Measurements from ENCODE around the gene ARHGAP9.

The ARHGAP9 gene

DNA sequence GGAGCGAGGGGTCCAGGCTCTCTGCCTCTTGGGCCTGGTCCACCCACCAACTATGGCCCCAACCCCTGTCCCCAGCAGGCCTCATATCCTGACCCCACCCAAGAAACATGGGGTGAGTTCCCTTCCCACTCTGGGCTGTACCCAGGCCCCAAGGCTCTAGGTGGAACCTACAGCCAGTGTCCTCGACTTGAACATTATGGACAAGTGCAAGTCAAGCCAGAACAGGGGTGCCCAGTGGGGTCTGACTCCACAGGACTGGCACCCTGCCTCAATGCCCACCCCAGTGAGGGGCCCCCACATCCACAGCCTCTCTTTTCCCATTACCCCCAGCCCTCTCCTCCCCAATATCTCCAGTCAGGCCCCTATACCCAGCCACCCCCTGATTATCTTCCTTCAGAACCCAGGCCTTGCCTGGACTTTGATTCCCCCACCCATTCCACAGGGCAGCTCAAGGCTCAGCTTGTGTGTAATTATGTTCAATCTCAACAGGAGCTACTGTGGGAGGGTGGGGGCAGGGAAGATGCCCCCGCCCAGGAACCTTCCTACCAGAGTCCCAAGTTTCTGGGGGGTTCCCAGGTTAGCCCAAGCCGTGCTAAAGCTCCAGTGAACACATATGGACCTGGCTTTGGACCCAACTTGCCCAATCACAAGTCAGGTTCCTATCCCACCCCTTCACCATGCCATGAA lies 8.6 kb downstream of the ARHGAP9 start:
- no peak for DNase-seq

DNA sequence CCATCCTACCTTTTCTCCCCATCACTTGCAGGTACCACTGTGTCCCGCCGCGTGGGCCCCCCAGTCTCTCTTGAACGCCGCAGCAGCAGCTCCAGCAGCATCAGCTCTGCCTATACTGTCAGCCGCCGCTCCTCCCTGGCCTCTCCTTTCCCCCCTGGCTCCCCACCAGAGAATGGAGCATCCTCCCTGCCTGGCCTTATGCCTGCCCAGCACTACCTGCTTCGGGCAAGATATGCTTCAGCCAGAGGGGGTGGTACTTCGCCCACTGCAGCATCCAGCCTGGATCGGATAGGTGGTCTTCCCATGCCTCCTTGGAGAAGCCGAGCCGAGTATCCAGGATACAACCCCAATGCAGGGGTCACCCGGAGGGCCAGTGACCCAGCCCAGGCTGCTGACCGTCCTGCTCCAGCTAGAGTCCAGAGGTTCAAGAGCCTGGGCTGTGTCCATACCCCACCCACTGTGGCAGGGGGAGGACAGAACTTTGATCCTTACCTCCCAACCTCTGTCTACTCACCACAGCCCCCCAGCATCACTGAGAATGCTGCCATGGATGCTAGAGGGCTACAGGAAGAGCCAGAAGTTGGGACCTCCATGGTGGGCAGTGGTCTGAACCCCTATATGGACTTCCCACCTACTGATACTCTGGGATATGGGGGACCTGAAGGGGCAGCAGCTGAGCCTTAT lies 9.2 kb downstream of the ARHGAP9 start:
- no peak for DNase-seq

DNA sequence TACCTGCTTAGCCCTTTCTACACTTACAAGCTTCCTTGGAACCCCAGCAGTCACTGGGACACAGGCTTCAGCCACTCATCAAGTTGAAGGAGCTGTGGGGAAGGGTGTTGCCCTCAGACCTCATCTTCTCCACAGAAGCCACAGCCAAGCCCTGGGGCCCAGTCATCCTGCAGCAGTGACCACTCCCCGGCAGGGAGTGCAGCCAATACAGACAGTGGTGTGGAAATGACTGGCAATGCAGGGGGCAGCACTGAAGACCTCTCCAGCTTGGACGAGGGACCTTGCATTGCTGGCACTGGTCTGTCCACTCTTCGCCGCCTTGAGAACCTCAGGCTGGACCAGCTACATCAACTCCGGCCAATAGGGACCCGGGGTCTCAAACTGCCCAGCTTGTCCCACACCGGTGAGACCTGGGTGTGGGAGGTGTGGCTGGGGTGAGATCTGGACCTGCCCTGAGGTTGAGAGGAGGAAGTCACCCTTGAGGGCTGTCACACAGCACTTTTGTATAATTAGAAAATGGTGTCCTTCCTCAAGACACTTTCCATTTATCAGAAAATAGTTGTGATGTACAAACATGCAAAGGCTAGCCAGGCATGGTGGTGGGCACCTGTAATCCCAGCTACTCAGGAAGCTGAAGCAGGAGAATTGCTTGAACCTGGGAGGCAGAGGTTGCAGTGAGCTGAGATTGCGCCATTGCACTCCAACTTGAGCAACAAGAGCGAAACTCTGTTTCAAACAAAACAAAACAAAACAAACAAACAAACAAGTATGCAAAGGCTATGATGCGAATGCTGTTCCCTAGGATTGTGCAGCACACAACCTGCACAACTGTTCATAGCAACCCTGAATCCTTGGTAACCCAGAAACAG lies 10.1 kb downstream of the ARHGAP9 start:
- DNase-seq: no peak

GRCh38 chr12:57467915-57468314 lies 11.8 kb downstream of the ARHGAP9 start:
- no peak for DNase-seq

DNA sequence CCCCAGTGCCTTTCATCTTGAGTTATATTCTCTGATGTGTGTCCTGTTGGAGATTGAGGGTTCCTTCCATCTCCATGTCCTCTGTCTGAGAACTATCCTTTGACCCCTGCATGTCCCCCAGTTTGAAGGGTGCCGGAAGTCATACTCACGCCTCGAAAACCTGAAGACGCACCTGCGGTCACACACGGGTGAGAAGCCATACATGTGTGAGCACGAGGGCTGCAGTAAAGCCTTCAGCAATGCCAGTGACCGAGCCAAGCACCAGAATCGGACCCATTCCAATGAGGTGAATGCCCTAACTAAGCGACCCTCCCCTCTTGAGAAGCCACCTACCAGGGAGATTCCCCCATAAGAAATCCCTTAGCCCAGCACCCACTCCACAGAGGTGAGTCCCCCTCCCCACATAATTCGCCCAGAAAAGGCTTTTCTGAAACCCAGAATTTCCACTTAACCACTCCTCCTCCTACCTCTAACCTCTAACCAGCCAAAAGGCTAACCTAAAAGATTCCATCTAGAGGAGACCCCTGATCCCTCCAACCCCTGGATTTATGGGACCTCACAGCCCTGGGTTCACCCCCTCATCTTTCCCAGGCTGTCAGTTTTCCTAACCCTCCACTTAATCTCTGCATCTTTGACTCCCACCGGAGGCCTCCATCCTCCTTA lies 12.3 kb downstream of the ARHGAP9 start:
- DNase-seq: no peak

- no peak for DNase-seq
These were observed 13.7 kb downstream of the ARHGAP9 start for GRCh38 chr12:57465747-57466505.

DNA sequence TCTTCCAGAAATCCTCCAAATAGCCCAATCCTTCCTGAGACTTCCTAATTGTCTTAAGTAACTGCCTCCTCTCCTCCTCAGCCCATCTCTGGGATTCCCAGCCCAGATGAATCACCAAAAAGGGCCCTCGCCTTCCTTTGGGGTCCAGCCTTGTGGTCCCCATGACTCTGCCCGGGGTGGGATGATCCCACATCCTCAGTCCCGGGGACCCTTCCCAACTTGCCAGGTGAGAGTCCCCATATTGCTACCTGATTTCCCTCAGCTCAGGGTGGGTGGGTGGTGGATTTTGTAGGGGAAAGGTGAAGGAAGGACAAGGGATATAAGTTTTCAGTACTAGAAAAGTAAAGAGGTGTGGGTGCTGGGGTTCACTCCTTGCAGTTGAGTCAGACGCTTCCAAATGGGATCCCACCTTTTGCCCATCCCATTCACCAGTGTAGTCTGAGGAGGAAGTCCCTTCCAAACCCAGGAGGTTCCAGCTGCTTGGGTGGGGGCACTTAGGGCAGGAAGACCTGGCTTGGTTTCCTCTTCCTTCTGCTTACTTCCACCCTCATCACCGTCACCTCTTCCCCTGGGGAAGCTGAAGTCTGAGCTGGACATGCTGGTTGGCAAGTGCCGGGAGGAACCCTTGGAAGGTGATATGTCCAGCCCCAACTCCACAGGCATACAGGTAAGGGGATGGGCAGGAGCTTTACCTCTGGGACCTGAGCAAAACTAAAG lies 14.5 kb downstream of the ARHGAP9 start:
- no peak for DNase-seq

DNA sequence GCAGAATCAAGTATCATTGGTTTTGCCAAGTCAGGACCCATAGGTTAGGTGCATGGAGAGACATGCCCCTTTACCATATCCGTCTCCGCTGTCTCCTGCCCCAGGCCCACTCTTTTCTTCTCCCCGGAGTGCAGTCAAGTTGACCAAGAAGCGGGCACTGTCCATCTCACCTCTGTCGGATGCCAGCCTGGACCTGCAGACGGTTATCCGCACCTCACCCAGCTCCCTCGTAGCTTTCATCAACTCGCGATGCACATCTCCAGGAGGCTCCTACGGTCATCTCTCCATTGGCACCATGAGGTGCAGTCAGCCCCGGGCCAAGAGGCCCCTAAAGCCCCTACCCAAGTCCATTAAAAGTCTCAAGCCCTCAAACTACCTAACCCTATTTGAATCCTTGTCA lies 15.1 kb downstream of the ARHGAP9 start:
- DNase-seq: no peak

- DNase-seq: no peak
These were observed 16.8 kb downstream of the ARHGAP9 start for GRCh38 chr12:57462912-57463253.

- DNase-seq: peak; percentile 63
These were observed 17.3 kb downstream of the ARHGAP9 start for GRCh38 chr12:57462251-57462911.

DNA sequence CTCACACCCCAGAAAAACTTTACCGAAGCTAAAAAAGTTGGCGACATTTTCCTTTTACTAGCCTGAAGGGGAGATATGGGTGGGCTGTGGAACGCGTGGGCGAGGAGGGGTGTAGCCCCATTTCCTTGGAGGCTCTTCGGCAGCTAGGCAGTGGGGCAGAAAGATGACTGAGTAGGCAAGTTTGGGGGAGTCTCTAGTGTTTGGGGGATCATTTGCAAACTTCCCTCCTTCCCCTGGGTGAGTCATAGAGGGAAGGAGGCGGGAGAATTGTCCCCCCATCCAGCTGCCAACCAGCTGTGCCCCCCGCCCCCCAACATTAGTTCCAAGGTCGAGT lies 17.8 kb downstream of the ARHGAP9 start:
- no peak for DNase-seq

DNA sequence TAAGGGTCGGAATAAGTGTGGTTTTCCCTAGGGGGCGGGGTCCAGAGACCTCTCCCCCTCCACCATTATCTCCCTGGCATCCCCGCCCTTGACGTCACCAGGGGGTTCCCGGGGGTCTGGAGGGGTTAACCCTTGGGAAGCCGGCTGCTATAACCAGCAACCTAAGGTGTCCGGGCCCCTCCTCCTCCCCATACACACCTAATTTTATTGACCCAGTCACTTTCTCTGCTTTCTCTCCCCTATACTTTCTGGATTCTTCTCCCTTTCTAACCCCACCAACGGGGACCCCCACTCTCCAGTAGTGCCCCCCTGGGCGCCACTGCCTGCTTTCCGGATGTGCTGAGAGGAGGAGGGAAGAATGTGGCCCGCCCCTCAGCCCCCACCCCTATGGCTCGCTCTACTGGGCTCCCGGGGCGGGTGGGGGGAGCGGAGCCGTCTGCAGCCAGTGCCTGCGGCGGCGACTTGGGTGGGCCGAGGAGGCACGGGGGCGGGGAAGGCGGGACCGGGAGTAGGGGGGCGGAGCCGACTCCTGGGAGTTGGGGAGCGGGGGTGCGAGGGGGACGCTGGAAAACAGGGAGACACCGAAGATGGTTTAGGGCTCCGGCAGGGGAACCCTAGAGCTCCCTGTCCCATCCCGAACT lies 18.3 kb downstream of the ARHGAP9 start:
- no peak for DNase-seq

GRCh38 chr12:57460841-57461275 lies 18.8 kb downstream of the ARHGAP9 start:
- DNase-seq: no peak

DNA sequence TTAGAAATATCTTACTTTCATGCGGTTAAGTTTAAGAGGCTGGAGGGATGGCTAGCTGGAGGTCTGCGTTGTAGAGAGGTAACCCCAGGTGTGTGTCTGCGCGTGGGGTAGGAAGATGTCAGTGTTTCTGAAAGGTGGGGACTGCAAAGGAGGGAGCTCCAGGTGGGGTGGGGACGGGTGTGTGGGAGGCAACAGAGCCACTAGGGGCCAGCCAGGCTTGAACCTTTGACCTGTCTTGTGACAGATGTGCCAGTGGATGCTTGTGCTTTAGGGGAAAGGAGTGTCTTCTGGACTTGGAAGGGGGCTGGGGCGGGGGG lies 19.2 kb downstream of the ARHGAP9 start:
- no peak for DNase-seq

DNA sequence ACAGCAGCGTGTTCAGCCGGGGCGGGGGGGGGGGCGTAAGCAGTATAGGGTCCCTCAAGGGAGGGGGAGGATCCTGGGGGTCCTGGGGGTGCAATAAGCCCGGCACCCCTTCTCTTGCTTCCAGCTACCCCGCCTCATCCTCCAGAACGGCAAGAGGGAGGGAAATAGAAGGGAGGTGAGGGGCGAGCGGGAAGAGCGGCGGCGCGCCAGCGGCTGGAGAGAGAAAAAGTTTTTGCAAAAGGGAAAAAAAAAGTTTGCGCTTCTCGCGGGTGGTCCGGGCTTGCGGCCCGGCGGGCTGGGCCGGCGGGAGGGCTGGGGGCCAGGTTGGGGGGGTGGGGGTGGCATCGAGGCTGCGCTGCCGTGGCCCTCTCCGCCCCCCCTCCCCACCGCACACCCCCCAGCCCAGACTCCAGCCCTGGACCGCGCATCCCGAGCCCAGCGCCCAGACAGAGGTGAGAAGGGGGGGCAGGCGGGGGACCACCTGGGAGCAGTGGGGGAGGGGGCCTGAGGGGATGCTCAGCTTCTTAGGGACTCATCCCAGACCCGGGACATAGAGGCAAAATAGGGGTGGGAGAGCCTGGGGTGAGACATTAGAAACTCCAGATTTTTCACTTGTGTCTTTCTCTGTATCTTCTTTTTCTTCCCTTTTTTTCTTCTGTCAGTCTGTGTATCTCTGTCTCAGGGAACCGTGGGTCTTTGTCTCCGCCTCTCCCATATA lies 19.8 kb downstream of the ARHGAP9 start, which contains the start of gene GLI1:
TSS of gene GLI1 (plus strand) at position 36 of the 718 bp plus-strand sequence. CDS start 3,907 bp downstream, outside the sequence.
- no peak for DNase-seq

- peak; percentile 89 for DNase-seq
These were observed 20.5 kb downstream of the ARHGAP9 start for GRCh38 chr12:57459055-57459749.

DNA sequence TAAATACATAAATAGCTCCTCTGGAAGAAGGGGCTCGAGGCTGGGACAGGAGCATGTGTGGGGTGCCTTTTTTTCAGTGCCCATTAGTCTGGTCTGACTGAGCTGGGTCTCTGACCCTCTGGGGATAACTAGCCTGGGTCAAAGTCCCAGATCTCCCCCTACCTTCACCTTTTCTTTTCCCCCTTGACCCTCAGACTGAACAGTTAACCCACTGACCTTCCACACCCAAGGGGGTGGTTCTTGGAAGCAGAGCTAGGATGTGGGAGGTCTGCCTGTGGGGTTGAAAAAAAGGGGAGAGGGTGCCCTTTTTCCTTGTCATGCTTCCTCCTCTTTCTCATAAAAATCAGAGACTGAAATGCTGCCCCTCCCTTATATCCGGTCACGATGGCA lies 21.0 kb downstream of the ARHGAP9 start:
- no peak for DNase-seq

GRCh38 chr12:57456737-57457490 lies 22.8 kb downstream of the ARHGAP9 start:
- DNase-seq: no peak
